GM23248 (cell line): ENCODE results near the gene C1orf53. TPM values are rescaled to one million over a fixed set of nuclear protein-coding genes. Genes with fewer than 3 reads are reported as not detected.

Source experiments
- DNase-seq: peaks from one replicate; pipeline ENCODE4 v3.0.0-alpha.2; 2015
- H2AFZ ChIP-seq: fragments of 200-600 bp; sonication (generic); 2 replicates; pipeline ENCODE4 v1.6.1; 2016; ENCODE audit warnings: antibody characterized with exemption
- H3F3A ChIP-seq: fragments of 200-600 bp; sonication (generic); 2 replicates; pipeline ENCODE4 v1.6.1; 2016; ENCODE audit warnings: mild to moderate bottlenecking, antibody characterized with exemption, mixed run types; ENCODE audit not compliant: insufficient read depth
- H3K27ac ChIP-seq: fragments of 200-600 bp; sonication (generic); 2 replicates; pipeline ENCODE4 v1.5.1; 2016; ENCODE audit warnings: mild to moderate bottlenecking
- H3K27me3 ChIP-seq: fragments of 200-600 bp; sonication (generic); replicated peaks from 2 replicates; pipeline ENCODE4 v1.6.1; 2016; ENCODE audit warnings: mild to moderate bottlenecking; ENCODE audit not compliant: insufficient read depth
- H3K36me3 ChIP-seq: fragments of 200-600 bp; sonication (generic); 2 replicates; pipeline ENCODE4 v1.6.1; 2016; ENCODE audit warnings: low read depth, mild to moderate bottlenecking
- H3K4me1 ChIP-seq: fragments of 200-600 bp; sonication (generic); 2 replicates; pipeline ENCODE4 v1.6.1; 2016; ENCODE audit warnings: mild to moderate bottlenecking; ENCODE audit not compliant: insufficient read depth
- H3K4me2 ChIP-seq: fragments of 200-600 bp; sonication (generic); one replicate; pipeline ENCODE4 v1.6.1; 2016; ENCODE audit warnings: mild to moderate bottlenecking; ENCODE audit not compliant: unreplicated experiment
- H3K4me3 ChIP-seq: fragments of 200-600 bp; sonication (generic); 2 replicates; pipeline ENCODE4 v1.5.1; 2016; ENCODE audit warnings: mild to moderate bottlenecking
- H3K79me2 ChIP-seq: fragments of 200-600 bp; sonication (generic); 2 replicates; pipeline ENCODE4 v1.6.1; 2016; ENCODE audit warnings: mild to moderate bottlenecking; ENCODE audit not compliant: insufficient read depth
- H3K9ac ChIP-seq: fragments of 200-600 bp; sonication (generic); 2 replicates; pipeline ENCODE4 v1.6.1; 2016; ENCODE audit warnings: mild to moderate bottlenecking
- H3K9me2 ChIP-seq: fragments of 200-600 bp; sonication (generic); 2 replicates; pipeline ENCODE4 v1.6.1; 2016; ENCODE audit warnings: mixed run types, mild to moderate bottlenecking, moderate library complexity; ENCODE audit not compliant: insufficient read depth
- H3K9me3 ChIP-seq: fragments of 200-600 bp; sonication (generic); one replicate; pipeline ENCODE4 v1.6.1; 2017; ENCODE audit warnings: low read depth
- H4K20me1 ChIP-seq: fragments of 200-600 bp; sonication (generic); 2 replicates; pipeline ENCODE4 v1.6.0; 2016; ENCODE audit not compliant: insufficient read depth
- EZH2 ChIP-seq: fragments of 200-600 bp; sonication (generic); IDR thresholded peaks from 2 replicates; pipeline ENCODE4 v1.6.1; 2018; ENCODE audit warnings: antibody characterized with exemption, mild to moderate bottlenecking; ENCODE audit not compliant: insufficient read depth, poor library complexity, severe bottlenecking
- EZH2phosphoT487 ChIP-seq: fragments of 200-600 bp; sonication (generic); IDR thresholded peaks from 2 replicates; pipeline ENCODE4 v1.6.1; 2018; ENCODE audit warnings: antibody characterized with exemption, moderate library complexity, mild to moderate bottlenecking, low read depth; ENCODE audit not compliant: insufficient read depth
- WGBS, 2 experiments: methylation state at CpG; one replicate each; pipeline ENCODE4 v1.1.6; 2015 to 2017; ENCODE audit warnings: low lambda C conversion rate in 2 of 2, low coverage in 1 of 2; ENCODE audit errors: missing lambda C conversion rate in 2 of 2; 5-methylcytosine and 5-hydroxymethylcytosine counted together
- in situ Hi-C: fragments of 300-500 bp; cut with MboI; formaldehyde crosslinking; loops from 2 replicates; pipeline ENCODE4 v1.15.0; 2020
- polyA plus RNA-seq: library from polyadenylated mRNA; unstranded; fragments of >200 nt; fragmentation: Nextera tagmentation; extraction: Ambion mirVana; gene quantifications from 2 replicates; pipeline ENCODE4 v1.2.1, GENCODE V29; 2016
- total RNA-seq: library from RNA; depleted of rRNA; stranded (reverse); fragments of >200 nt; shearing (Covaris generic); gene quantifications from 2 replicates; pipeline ENCODE4 v1.2.3, GENCODE V29; 2014

Gene C1orf53
- total and polyA plus RNA-seq, 2 experiments from 2014 or later: 17.3 to 41.9 TPM

GRCh38 chr1:197903196-197903514 is 725 bp downstream of the C1orf53 start:
- DNase-seq: no peak
- Histone ChIP-seq H3K27me3 (peaks cover 4% of the 10 kb centered on the region; the same call in 1 of the 2 replicates), H3F3A (no peaks in the 10 kb centered on the region), H3K79me2 (no peaks in the 10 kb centered on the region; the same call in 1 of the 2 replicates), H3K9me2 (no peaks in the 10 kb centered on the region), H3K27ac (peak overlapping the region; percentile 77), H2AFZ (peak overlapping the region; percentile 99), H3K9me3 (no peaks in the 10 kb centered on the region), H4K20me1 (no peaks in the 10 kb centered on the region), H3K9ac (peak overlapping the region; percentile 82), H3K4me2 (peak overlapping the region; percentile 84), H3K4me3 (peak overlapping the region; percentile 90), H3K4me1 (peaks cover 11% of the 10 kb centered on the region), H3K36me3 (no peaks in the 10 kb centered on the region)
- in situ Hi-C loops: loop anchor here (25.0 kb wide), 2 partner anchors 559 to 784 kb away; no protein-coding TSS in a partner anchor
- TF ChIP-seq EZH2phosphoT487: no peak
- TF ChIP-seq EZH2: no peak
- 16% methylated on average over 3 of the region's 3 CpGs for whole genome bisulfite sequencing, 2 experiments

GRCh38 chr1:197904126-197904787 is 1.8 kb downstream of the C1orf53 start:
- 73 to 74% methylated on average over 11 of the region's 11 CpGs for WGBS, 2 experiments
- DNase-seq: no peak
- H3K27me3 ChIP-seq: peaks cover 15% of the 10 kb centered on the region

GRCh38 chr1:197905699-197906351 is 3.4 kb downstream of the C1orf53 start:
- Histone ChIP-seq H2AFZ (no peak overlapping the region), H3K4me3 (no peak overlapping the region), H3K4me1 (peaks cover 11% of the 10 kb centered on the region), H3K9me3 (no peaks in the 10 kb centered on the region), H3K9ac (no peak overlapping the region), H4K20me1 (no peaks in the 10 kb centered on the region), H3K36me3 (no peaks in the 10 kb centered on the region), H3K9me2 (no peaks in the 10 kb centered on the region), H3K4me2 (no peak overlapping the region), H3K27me3 (peaks cover 30% of the 10 kb centered on the region), H3K27ac (no peak overlapping the region), H3F3A (no peaks in the 10 kb centered on the region), H3K79me2 (no peaks in the 10 kb centered on the region; the same call in 1 of the 2 replicates)
- in situ Hi-C loops: loop anchor here (25.0 kb wide), 2 partner anchors 556 to 781 kb away; no protein-coding TSS in a partner anchor
- TF ChIP-seq EZH2: no peak
- no peak for TF ChIP-seq EZH2phosphoT487
- 83% methylated on average over 5 of the region's 5 CpGs for WGBS, 2 experiments
- no peak for DNase-seq

More at GRCh38 chr1:197904126-197904787, 1.8 kb downstream of the C1orf53 start:
- Histone ChIP-seq H3K4me1 (peaks cover 11% of the 10 kb centered on the region), H3K9me2 (no peaks in the 10 kb centered on the region), H3F3A (no peaks in the 10 kb centered on the region), H3K9me3 (no peaks in the 10 kb centered on the region), H3K9ac (no peak overlapping the region), H2AFZ (0 out of 2 replicates have a peak overlapping the region, but pooled peaks have one; percentile 99), H3K4me3 (no peak overlapping the region), H3K36me3 (no peaks in the 10 kb centered on the region), H3K4me2 (no peak overlapping the region), H4K20me1 (no peaks in the 10 kb centered on the region), H3K27ac (no peak overlapping the region), H3K79me2 (no peaks in the 10 kb centered on the region; the same call in 1 of the 2 replicates)
- in situ Hi-C loops: loop anchor here (25.0 kb wide), 2 partner anchors 558 to 783 kb away; no protein-coding TSS in a partner anchor
- TF ChIP-seq EZH2: no peak
- no peak for TF ChIP-seq EZH2phosphoT487

- Histone ChIP-seq H3K4me2 (no peak overlapping the region), H3K27ac (no peak overlapping the region), H3K4me3 (no peak overlapping the region), H3K36me3 (no peaks in the 10 kb centered on the region), H3F3A (no peaks in the 10 kb centered on the region), H3K9ac (no peak overlapping the region), H3K4me1 (peaks cover 12% of the 10 kb centered on the region), H3K79me2 (no peaks in the 10 kb centered on the region; the same call in 1 of the 2 replicates), H3K9me2 (no peaks in the 10 kb centered on the region), H3K9me3 (no peaks in the 10 kb centered on the region), H3K27me3 (peaks cover 50% of the 10 kb centered on the region), H4K20me1 (no peaks in the 10 kb centered on the region), H2AFZ (no peak overlapping the region)
- in situ Hi-C loops: loop anchor here (25.0 kb wide), 2 partner anchors 554 to 779 kb away; no protein-coding TSS in a partner anchor
- TF ChIP-seq EZH2phosphoT487 (no peak), EZH2 (no peak)
- 79 to 88% methylated on average over 3 of the region's 3 CpGs for WGBS, 2 experiments
- no peak for DNase-seq
Observed at GRCh38 chr1:197907846-197908616, 5.6 kb downstream of the C1orf53 start.
